WTC11 (cell line): ENCODE measurements around the gene CCR2. TPM values are rescaled to one million over a fixed set of nuclear protein-coding genes. Genes with fewer than 3 reads are reported as not detected.

Experiments used
- ATAC-seq: fragments of 200-7000 bp; cut with Tn5 transposase; 2 replicates; pipeline ENCODE4 v1.10.0; 2021; ENCODE audit warnings: mild to moderate bottlenecking, moderate library complexity
- CTCF ChIA-PET: fragments of 300-600 bp; sonication (Branson Sonifier 250); formaldehyde crosslinking; loops from one replicate; lab custom pipeline; 2021; ENCODE audit warnings: antibody characterized with exemption; lab: Charles Lee
- POLR2A ChIA-PET: fragments of 350-600 bp; sonication (Branson Sonifier 250); formaldehyde crosslinking; loops from one replicate; lab custom pipeline; 2021; ENCODE audit warnings: antibody characterized with exemption; lab: Charles Lee
- DNase-seq: peaks from one replicate; pipeline ENCODE4 v3.0.0; 2021; ENCODE audit warnings: low spot score
- H3K27ac Mint-ChIP-seq: 2 replicates; pipeline ENCODE4 v1.8.0; 2021; ENCODE audit warnings: mixed read lengths
- H3K27me3 Mint-ChIP-seq: 2 replicates; pipeline ENCODE4 v1.8.0; 2021; ENCODE audit warnings: low read depth, mild to moderate bottlenecking, moderate library complexity, mixed read lengths
- H3K36me3 Mint-ChIP-seq: 2 replicates; pipeline ENCODE4 v1.8.0; 2021; ENCODE audit warnings: mixed read lengths
- H3K4me1 Mint-ChIP-seq: 2 replicates; pipeline ENCODE4 v1.8.0; 2022; ENCODE audit warnings: mixed read lengths
- H3K4me3 Mint-ChIP-seq: 2 replicates; pipeline ENCODE4 v1.8.0; 2021; ENCODE audit warnings: mild to moderate bottlenecking, moderate library complexity, mixed read lengths
- H3K9me3 Mint-ChIP-seq: 2 replicates; pipeline ENCODE4 v1.8.0; 2021; ENCODE audit warnings: mixed read lengths
- ATF1 ChIP-seq: sonication (generic); formaldehyde crosslinking; IDR thresholded peaks from 2 replicates; pipeline ENCODE4 v1.8.1; 2023; ENCODE audit warnings: mild to moderate bottlenecking, moderate library complexity, missing genetic modification reagents
- CREM ChIP-seq: sonication (generic); formaldehyde crosslinking; IDR thresholded peaks from 2 replicates; pipeline ENCODE4 v1.8.1; 2022; ENCODE audit warnings: mild to moderate bottlenecking, missing genetic modification reagents, moderate library complexity
- ELF4 ChIP-seq: sonication (generic); formaldehyde crosslinking; IDR thresholded peaks from 2 replicates; pipeline ENCODE4 v1.8.1; 2022; ENCODE audit warnings: low read depth, mild to moderate bottlenecking, moderate library complexity, missing genetic modification reagents
- GABPB1 ChIP-seq: sonication (generic); formaldehyde crosslinking; IDR thresholded peaks from 2 replicates; pipeline ENCODE4 v1.8.1; 2023; ENCODE audit warnings: mild to moderate bottlenecking, missing genetic modification reagents
- GRHL2 ChIP-seq: fragments of 250-450 bp; sonication (Bioruptor Pico); IDR thresholded peaks from 2 replicates; pipeline ENCODE4 v1.8.0; 2022; ENCODE audit warnings: mild to moderate bottlenecking, moderate library complexity; ENCODE audit not compliant: insufficient replicate concordance, severe bottlenecking
- IRF2 ChIP-seq: sonication (generic); formaldehyde crosslinking; IDR thresholded peaks from 2 replicates; pipeline ENCODE4 v1.8.0; 2022; ENCODE audit warnings: low read depth, missing genetic modification reagents, borderline replicate concordance
- MXD4 ChIP-seq: fragments of 250-450 bp; sonication (Bioruptor Pico); IDR thresholded peaks from 2 replicates; pipeline ENCODE4 v1.8.0; 2021; ENCODE audit warnings: mild to moderate bottlenecking, moderate library complexity, borderline replicate concordance
- MYBL2 ChIP-seq: sonication (generic); formaldehyde crosslinking; IDR thresholded peaks from 2 replicates; pipeline ENCODE4 v1.8.1; 2023; ENCODE audit warnings: mild to moderate bottlenecking, moderate library complexity, missing genetic modification reagents
- NR1H2 ChIP-seq: sonication (generic); formaldehyde crosslinking; IDR thresholded peaks from 2 replicates; pipeline ENCODE4 v1.9.0; 2021; ENCODE audit warnings: mild to moderate bottlenecking, moderate library complexity, missing genetic modification reagents
- PRRX2 ChIP-seq: fragments of 250-450 bp; sonication (Bioruptor Pico); IDR thresholded peaks from 2 replicates; pipeline ENCODE4 v1.8.0; 2021; ENCODE audit warnings: mild to moderate bottlenecking
- TEAD1 ChIP-seq: sonication (generic); formaldehyde crosslinking; IDR thresholded peaks from 2 replicates; pipeline ENCODE4 v1.8.0; 2022; ENCODE audit warnings: mild to moderate bottlenecking, missing genetic modification reagents
- ZNF138 ChIP-seq: sonication (generic); formaldehyde crosslinking; conservative IDR thresholded peaks from 2 replicates; pipeline ENCODE4 v1.8.1; 2022; ENCODE audit warnings: mild to moderate bottlenecking, moderate library complexity, missing genetic modification reagents
- ZNF219 ChIP-seq: sonication (generic); formaldehyde crosslinking; IDR thresholded peaks from 2 replicates; pipeline ENCODE4 v1.8.0; 2023; ENCODE audit warnings: missing genetic modification reagents, mild to moderate bottlenecking, borderline replicate concordance
- ZNF232 ChIP-seq: sonication (generic); formaldehyde crosslinking; IDR thresholded peaks from 2 replicates; pipeline ENCODE4 v1.8.0; 2022; ENCODE audit warnings: mild to moderate bottlenecking, missing genetic modification reagents
- ZNF317 ChIP-seq: sonication (generic); formaldehyde crosslinking; IDR thresholded peaks from 2 replicates; pipeline ENCODE4 v1.8.1; 2023; ENCODE audit warnings: low read depth, mild to moderate bottlenecking, moderate library complexity, missing genetic modification reagents, borderline replicate concordance
- total RNA-seq: library from RNA; stranded (reverse); gene quantifications from 3 replicates; pipeline ENCODE4 v1.2.3, GENCODE V29; 2021
- TF ChIP-seq, protein P1 (sequence below): sonication (generic); formaldehyde crosslinking; IDR thresholded peaks from 2 replicates; pipeline ENCODE4 v1.8.0; 2022; ENCODE audit warnings: mild to moderate bottlenecking, missing genetic modification reagents
- TF ChIP-seq, protein P2 (sequence below): sonication (generic); formaldehyde crosslinking; IDR thresholded peaks from 2 replicates; pipeline ENCODE4 v1.8.1; 2023; ENCODE audit warnings: mild to moderate bottlenecking, missing genetic modification reagents
- TF ChIP-seq, protein P3 (sequence below): fragments of 250-450 bp; sonication (Bioruptor Pico); IDR thresholded peaks from 2 replicates; pipeline ENCODE4 v1.9.0; 2021; ENCODE audit warnings: mild to moderate bottlenecking
- TF ChIP-seq, protein P4 (sequence below): fragments of 250-450 bp; sonication (Bioruptor Pico); IDR thresholded peaks from 2 replicates; pipeline ENCODE4 v2.1.2; 2022; ENCODE audit warnings: mild to moderate bottlenecking, moderate library complexity

The CCR2 gene
- total RNA-seq, 1 experiment from 2014 or later: not detected

DNA sequence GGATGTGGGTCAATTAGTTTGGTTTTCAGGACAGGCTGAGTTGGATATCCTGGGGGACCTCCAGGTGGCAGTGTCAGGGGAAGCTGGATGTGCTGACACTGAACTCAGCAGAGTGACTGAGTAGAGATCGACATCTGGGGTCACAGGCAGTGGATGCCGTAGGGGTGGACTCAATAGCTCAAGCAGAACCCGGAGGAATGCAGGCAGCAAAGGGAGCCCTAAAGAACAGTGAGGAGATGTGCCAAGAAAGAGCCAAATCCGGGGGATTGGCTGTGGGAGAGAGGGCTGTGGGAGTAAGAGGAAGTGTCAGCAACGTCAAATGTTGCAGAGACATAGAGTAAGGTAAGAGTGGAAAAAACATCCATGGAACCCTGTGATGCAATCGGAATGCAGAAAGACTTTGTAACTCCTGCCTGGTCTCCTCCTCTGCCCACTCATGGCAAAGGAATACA, 41.3 kb downstream of the CCR2 start (continued):
- TF ChIP-seq ZNF232 (CRISPR knock-in tag): no peak
- TF ChIP-seq NR1H2: no peak
- TF ChIP-seq CREM (CRISPR knock-in tag): no peak
- TF ChIP-seq ZNF138: no peak
- TF ChIP-seq, protein P1, sequence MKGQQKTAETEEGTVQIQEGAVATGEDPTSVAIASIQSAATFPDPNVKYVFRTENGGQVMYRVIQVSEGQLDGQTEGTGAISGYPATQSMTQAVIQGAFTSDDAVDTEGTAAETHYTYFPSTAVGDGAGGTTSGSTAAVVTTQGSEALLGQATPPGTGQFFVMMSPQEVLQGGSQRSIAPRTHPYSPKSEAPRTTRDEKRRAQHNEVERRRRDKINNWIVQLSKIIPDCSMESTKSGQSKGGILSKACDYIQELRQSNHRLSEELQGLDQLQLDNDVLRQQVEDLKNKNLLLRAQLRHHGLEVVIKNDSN (CRISPR knock-in tag): no peak

DNA sequence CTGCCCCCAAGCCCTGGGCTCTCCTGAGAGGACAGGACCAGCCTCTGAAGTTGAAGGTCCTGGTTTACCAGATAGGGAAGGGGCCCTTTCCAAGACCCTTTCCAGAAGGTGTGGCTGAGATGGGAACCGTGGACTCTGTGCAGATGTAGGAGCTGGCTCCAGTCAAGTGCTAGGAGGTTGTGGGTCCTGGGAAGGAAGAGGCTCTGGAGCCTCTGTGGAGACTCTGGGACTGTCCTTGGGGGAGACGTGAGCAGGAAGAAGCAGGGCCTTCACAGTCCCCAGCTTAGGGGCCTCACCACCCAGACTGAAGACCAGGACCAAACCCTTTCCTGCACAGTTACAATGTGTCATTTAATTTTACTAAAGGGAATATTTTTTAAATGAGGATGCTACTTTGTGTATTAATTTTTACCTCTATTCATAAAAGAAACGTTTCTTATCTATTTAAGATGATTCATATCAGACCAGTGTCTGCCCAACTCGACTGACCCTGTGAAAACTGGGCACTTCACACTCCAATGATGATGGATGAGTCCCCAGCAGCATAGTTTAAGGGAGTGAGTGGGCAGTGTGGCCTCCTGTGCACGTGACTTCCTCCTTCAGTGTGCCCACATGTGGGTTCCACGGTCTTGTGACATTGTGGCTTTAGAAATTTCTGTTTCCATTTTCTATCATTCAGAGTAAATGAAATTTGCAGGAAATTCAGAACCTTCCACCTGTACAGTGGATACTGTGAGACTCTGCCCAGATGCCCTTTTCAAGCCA, 42.0 kb downstream of the CCR2 start:
- ChIA-PET CTCF (interaction anchor here (0.6 to 1.1 kb wide), 6 partner anchors 12 to 54 kb away, joined by 3 to 6 read pairs (median 4); no protein-coding TSS in a partner anchor), POLR2A (no interaction called here)
- no peak for ATAC-seq
- peaks cover 15% of the 10 kb centered on the region for H3K27me3 Mint-ChIP-seq
- 0 out of 2 replicates have a peak, but pooled peaks cover 5% of the 10 kb centered on the region for H3K36me3 Mint-ChIP-seq
- no peak overlapping the region for H3K4me3 Mint-ChIP-seq
- H3K27ac Mint-ChIP-seq: no peak overlapping the region
- no peak for DNase-seq
- TF ChIP-seq ATF1 (CRISPR knock-in tag) (no peak), ZNF317 (CRISPR knock-in tag) (no peak), TEAD1 (CRISPR knock-in tag) (no peak), ELF4 (CRISPR knock-in tag) (no peak), GABPB1 (no peak), IRF2 (CRISPR knock-in tag) (no peak), PRRX2 (CRISPR knock-in tag) (no peak)
- TF ChIP-seq, protein P2, sequence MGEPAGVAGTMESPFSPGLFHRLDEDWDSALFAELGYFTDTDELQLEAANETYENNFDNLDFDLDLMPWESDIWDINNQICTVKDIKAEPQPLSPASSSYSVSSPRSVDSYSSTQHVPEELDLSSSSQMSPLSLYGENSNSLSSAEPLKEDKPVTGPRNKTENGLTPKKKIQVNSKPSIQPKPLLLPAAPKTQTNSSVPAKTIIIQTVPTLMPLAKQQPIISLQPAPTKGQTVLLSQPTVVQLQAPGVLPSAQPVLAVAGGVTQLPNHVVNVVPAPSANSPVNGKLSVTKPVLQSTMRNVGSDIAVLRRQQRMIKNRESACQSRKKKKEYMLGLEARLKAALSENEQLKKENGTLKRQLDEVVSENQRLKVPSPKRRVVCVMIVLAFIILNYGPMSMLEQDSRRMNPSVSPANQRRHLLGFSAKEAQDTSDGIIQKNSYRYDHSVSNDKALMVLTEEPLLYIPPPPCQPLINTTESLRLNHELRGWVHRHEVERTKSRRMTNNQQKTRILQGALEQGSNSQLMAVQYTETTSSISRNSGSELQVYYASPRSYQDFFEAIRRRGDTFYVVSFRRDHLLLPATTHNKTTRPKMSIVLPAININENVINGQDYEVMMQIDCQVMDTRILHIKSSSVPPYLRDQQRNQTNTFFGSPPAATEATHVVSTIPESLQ (CRISPR knock-in tag): no peak
- TF ChIP-seq, protein P3, sequence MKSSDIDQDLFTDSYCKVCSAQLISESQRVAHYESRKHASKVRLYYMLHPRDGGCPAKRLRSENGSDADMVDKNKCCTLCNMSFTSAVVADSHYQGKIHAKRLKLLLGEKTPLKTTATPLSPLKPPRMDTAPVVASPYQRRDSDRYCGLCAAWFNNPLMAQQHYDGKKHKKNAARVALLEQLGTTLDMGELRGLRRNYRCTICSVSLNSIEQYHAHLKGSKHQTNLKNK (CRISPR knock-in tag): no peak
- TF ChIP-seq, protein P4, sequence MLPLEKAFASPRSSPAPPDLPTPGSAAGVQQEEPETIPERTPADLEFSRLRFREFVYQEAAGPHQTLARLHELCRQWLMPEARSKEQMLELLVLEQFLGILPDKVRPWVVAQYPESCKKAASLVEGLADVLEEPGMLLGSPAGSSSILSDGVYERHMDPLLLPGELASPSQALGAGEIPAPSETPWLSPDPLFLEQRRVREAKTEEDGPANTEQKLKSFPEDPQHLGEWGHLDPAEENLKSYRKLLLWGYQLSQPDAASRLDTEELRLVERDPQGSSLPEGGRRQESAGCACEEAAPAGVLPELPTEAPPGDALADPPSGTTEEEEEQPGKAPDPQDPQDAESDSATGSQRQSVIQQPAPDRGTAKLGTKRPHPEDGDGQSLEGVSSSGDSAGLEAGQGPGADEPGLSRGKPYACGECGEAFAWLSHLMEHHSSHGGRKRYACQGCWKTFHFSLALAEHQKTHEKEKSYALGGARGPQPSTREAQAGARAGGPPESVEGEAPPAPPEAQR: no peak
- H3K9me3 Mint-ChIP-seq: peaks cover 18% of the 10 kb centered on the region
- H3K4me1 Mint-ChIP-seq: peaks cover 34% of the 10 kb centered on the region

DNA sequence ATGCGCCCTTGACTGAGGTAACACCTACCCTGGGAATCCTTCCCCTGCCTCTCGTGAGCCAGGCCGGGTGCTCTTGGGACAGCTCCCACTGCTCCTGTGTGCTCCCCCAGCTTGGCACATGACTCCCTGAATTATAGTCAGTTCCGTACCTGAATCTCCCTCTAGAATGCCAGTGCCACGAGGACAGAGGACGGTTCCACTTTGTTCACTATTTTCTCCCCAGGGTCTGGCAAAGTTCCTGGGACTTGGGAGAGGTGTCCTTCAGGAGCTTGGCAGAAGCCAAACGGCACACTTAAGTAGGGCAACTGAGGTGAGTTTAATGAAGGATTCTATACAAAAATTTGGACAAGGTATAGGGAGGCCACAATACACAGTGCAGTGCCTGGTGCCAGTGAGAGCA, 43.2 kb downstream of the CCR2 start:
- H3K27ac Mint-ChIP-seq: no peak overlapping the region
- H3K4me3 Mint-ChIP-seq: no peak overlapping the region
- ATAC-seq: no peak

More for the DNA sequence above, 43.2 kb downstream of the CCR2 start:
- H3K36me3 Mint-ChIP-seq: 0 out of 2 replicates have a peak, but pooled peaks cover 3% of the 10 kb centered on the region
- POLR2A ChIA-PET: no interaction called here
- TF ChIP-seq MYBL2 (no peak), GRHL2 (CRISPR knock-in tag) (no peak), CREM (CRISPR knock-in tag) (no peak), ZNF219 (CRISPR knock-in tag) (no peak), MXD4 (CRISPR knock-in tag) (no peak)
- TF ChIP-seq, protein P2 (CRISPR knock-in tag): no peak
- peaks cover 12% of the 10 kb centered on the region for H3K27me3 Mint-ChIP-seq
- DNase-seq: no peak
- peaks cover 34% of the 10 kb centered on the region for H3K4me1 Mint-ChIP-seq
- H3K9me3 Mint-ChIP-seq: peaks cover 17% of the 10 kb centered on the region
- CTCF ChIA-PET: no interaction called here
